Measurements from ENCODE around the gene DNAH9. TPM values are rescaled to one million over a fixed set of nuclear protein-coding genes. Genes with fewer than 3 reads are reported as not detected.

Gene DNAH9
- total RNA-seq, 1 donor from 2014 or later: 0.08 TPM

DNA sequence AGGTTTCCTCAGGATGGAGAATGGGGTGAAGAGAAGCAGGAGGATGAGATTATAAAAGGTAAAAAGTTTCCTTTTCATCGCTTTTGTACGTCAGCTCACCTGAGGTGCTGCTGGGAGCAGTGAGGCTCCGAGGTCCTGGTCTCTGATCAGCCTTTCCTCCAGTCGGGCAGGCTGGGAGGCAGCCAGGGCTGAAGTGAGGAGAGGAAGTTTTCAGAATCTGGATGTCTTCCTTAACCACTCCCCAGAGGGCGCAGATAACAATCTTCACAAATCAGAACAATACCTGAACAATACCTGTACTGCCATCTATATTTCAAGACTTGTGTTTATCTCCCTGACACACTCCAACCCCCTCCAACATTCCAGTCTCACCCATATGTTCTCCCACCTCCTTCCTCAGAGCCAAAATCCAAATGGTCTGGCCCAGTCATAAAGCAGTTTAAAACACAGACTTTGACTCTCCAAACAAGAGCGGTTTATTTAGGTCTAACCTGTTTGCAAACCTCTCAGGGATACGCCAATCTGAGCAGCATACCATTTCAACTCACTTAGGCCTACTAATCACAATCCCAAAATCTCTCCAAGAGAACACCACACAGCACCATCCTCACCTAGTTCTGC is 392.2 kb downstream of the DNAH9 start:
- DNase-seq (ENCODE audit: low read depth): no peak

DNA sequence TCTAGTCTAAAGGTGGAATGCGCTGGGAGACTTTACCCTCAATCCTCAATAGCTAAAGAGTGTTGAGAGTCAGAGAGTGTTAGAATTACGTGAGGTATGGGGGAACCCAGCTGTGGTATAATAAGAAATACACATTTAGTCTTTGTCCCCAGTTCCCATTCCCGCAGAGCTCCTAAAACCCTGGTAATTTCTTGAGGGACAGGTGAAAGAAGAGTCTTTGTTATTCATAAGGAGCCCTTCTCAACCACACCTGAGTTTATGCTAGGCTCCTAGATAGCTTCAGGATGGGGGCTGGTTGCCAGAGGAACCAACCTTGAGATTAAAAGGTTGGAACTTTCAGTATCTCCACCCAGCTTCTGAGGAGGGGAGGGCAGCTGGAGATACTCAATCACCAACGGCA is 393.2 kb downstream of the DNAH9 start:
- H3K4me3 ChIP-seq (ENCODE audit: low read depth, low read length): no peak overlapping the region
- peaks cover 2% of the 10 kb centered on the region for H3K36me3 ChIP-seq (ENCODE audit: control insufficient read depth, insufficient read depth, low read length)
- no peaks in the 10 kb centered on the region for H3K27me3 ChIP-seq (ENCODE audit: control insufficient read depth, insufficient read depth, low read length)
- DNase-seq (ENCODE audit: low read depth): no peak
- TF ChIP-seq, protein P1, sequence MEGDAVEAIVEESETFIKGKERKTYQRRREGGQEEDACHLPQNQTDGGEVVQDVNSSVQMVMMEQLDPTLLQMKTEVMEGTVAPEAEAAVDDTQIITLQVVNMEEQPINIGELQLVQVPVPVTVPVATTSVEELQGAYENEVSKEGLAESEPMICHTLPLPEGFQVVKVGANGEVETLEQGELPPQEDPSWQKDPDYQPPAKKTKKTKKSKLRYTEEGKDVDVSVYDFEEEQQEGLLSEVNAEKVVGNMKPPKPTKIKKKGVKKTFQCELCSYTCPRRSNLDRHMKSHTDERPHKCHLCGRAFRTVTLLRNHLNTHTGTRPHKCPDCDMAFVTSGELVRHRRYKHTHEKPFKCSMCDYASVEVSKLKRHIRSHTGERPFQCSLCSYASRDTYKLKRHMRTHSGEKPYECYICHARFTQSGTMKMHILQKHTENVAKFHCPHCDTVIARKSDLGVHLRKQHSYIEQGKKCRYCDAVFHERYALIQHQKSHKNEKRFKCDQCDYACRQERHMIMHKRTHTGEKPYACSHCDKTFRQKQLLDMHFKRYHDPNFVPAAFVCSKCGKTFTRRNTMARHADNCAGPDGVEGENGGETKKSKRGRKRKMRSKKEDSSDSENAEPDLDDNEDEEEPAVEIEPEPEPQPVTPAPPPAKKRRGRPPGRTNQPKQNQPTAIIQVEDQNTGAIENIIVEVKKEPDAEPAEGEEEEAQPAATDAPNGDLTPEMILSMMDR (IDR thresholded peaks at IDR 0.05; ENCODE audit: insufficient read depth, low read length, poor library complexity, severe bottlenecking): no peak

More for the DNA sequence above, 392.2 kb downstream of the DNAH9 start:
- TF ChIP-seq, protein P1 (IDR thresholded peaks at IDR 0.05; ENCODE audit: insufficient read depth, low read length, poor library complexity, severe bottlenecking): no peak
- no peaks in the 10 kb centered on the region for H3K27me3 ChIP-seq (ENCODE audit: control insufficient read depth, insufficient read depth, low read length)
- peaks cover 2% of the 10 kb centered on the region for H3K36me3 ChIP-seq (ENCODE audit: control insufficient read depth, insufficient read depth, low read length)
- no peak overlapping the region for H3K4me3 ChIP-seq (ENCODE audit: low read depth, low read length)

DNA sequence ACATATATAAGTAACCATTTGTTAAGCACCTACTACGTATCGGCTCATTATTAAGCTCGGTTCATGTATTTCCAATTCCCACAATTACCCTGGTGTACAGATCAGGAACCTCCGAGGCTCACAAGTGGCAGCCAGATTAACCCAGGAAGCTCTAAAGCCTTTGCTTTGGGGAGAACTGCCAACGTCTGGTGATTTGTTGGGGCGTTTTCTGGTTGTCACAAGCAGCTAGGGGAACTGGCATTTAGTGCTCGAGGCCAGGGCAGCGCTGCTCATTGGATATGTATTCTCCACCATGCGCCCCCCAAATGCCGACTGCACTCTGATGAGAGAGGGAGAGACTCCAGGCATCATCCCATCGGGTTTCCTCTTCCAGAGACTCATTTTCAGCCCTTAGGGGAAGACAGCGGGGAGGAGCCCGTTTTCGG is 398.5 kb downstream of the DNAH9 start:
- Histone ChIP-seq H3K36me3 (ENCODE audit: control insufficient read depth, insufficient read depth, low read length) (no peaks in the 10 kb centered on the region), H3K27me3 (ENCODE audit: control insufficient read depth, insufficient read depth, low read length) (no peaks in the 10 kb centered on the region), H3K4me3 (ENCODE audit: low read depth, low read length) (peak overlapping the region; percentile 68)
- DNase-seq (ENCODE audit: low read depth): no peak
- TF ChIP-seq, protein P1 (IDR thresholded peaks at IDR 0.05; ENCODE audit: insufficient read depth, low read length, poor library complexity, severe bottlenecking): peak; percentile 1

DNA sequence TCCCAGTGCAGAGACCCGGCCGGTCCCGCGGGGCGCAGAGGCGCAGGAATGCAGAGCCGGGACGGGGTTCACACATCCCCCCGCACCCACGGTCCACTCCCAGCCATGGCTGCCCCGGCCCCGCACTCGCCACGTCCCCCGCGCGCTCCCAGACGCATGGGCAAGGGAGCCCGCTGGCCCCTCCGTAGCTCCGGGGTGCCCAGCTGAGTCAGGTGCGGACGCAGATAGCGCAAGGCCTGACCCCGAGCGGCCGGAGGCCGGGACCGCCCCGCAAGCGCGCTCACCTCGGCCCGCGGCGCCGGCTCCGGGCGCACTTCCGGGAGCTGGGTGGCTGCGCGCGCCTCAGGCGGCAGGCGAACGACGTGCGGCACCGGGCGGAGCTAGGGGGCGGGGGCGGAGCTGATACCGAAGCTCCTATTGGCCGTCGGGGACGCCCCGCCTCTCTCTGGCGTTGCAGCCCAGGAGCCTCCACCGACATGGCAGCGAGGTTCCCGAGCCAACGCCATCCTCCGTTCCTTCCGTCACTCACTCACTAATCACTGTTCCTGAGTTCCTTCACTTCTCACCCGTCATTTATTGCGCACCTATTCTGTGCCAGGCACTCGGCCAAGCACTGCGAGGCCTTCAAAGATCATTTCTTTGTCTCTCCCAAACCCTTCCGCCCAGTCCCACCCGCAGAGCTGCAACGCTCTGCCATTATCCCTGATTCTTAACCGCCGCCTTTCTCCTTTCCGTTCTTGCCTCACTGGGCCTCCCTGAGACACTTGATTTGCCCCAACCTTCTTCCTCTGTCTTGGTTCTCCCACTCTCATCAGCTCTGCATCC is 399.1 kb downstream of the DNAH9 start, which contains the start of gene ZNF18:
Gene ZNF18 (minus strand): TSS at position 329 of the 825 bp plus-strand sequence. CDS start 4,646 bp downstream, outside the sequence.
- H3K4me3 ChIP-seq (ENCODE audit: low read depth, low read length): peak within 1 kb of the TSS; percentile 68
- no peaks in the 10 kb centered on the region for H3K36me3 ChIP-seq (ENCODE audit: control insufficient read depth, insufficient read depth, low read length)
- H3K27me3 ChIP-seq (ENCODE audit: control insufficient read depth, insufficient read depth, low read length): no peaks in the 10 kb centered on the region
- DNase-seq (ENCODE audit: low read depth): peak; percentile 77
- TF ChIP-seq, protein P1 (IDR thresholded peaks at IDR 0.05; ENCODE audit: insufficient read depth, low read length, poor library complexity, severe bottlenecking): no peak

DNA sequence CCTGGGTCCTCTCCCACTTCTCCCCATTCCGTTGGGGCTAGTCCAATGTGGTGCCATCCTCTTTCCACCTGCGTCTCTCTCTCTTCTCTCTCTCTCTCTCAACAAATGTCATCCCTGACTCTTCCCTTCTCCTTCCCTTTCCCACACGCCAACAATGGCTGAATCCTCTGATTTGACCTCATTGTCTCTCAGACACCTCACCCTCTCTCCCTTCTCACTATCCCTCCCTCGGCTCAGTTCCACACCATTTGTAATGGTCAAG is 399.6 kb downstream of the DNAH9 start:
- TF ChIP-seq, protein P1 (IDR thresholded peaks at IDR 0.05; ENCODE audit: insufficient read depth, low read length, poor library complexity, severe bottlenecking): no peak
- Histone ChIP-seq H3K4me3 (ENCODE audit: low read depth, low read length) (peak overlapping the region; percentile 68), H3K36me3 (ENCODE audit: control insufficient read depth, insufficient read depth, low read length) (no peaks in the 10 kb centered on the region), H3K27me3 (ENCODE audit: control insufficient read depth, insufficient read depth, low read length) (no peaks in the 10 kb centered on the region)
- no peak for DNase-seq (ENCODE audit: low read depth)
